ENCODE results near the gene GNG7. TPM values are rescaled to one million over a fixed set of nuclear protein-coding genes. Genes with fewer than 3 reads are reported as not detected.

The GNG7 gene
- polyA plus RNA-seq, 1 experiment, result 0.57 TPM

GRCh38 chr19:2616741-2617392 lies 85.6 kb downstream of the GNG7 start:
- Histone ChIP-seq H3K27ac (ENCODE audit: low read depth, low read length) (no peak overlapping the region), H3K9me3 (ENCODE audit: control insufficient read depth, insufficient read depth, low read length) (peaks cover 13% of the 10 kb centered on the region), H3K27me3 (ENCODE audit: control insufficient read depth, insufficient read depth, low read length) (no peaks in the 10 kb centered on the region), H3K4me3 (ENCODE audit: low read depth, low read length) (no peak overlapping the region)
- POLR2A ChIA-PET, result interaction anchor here (0.8 to 2.2 kb wide), 2 partner anchors 141 to 145 kb away, joined by 3 to 14 read pairs; partner anchors contain the start of gene GADD45B
- TF ChIP-seq, protein P1, sequence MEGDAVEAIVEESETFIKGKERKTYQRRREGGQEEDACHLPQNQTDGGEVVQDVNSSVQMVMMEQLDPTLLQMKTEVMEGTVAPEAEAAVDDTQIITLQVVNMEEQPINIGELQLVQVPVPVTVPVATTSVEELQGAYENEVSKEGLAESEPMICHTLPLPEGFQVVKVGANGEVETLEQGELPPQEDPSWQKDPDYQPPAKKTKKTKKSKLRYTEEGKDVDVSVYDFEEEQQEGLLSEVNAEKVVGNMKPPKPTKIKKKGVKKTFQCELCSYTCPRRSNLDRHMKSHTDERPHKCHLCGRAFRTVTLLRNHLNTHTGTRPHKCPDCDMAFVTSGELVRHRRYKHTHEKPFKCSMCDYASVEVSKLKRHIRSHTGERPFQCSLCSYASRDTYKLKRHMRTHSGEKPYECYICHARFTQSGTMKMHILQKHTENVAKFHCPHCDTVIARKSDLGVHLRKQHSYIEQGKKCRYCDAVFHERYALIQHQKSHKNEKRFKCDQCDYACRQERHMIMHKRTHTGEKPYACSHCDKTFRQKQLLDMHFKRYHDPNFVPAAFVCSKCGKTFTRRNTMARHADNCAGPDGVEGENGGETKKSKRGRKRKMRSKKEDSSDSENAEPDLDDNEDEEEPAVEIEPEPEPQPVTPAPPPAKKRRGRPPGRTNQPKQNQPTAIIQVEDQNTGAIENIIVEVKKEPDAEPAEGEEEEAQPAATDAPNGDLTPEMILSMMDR (IDR thresholded peaks at IDR 0.05; ENCODE audit: low read depth, low read length), result no peak
- no peak for DNase-seq (ENCODE audit: low read depth, low spot score)
- CTCF ChIA-PET, result interaction anchor here (1.1 to 1.2 kb wide), 3 partner anchors 9 to 289 kb away, joined by 3 to 4 read pairs (median 3); partner anchors contain the start of genes LSM7 and SPPL2B

DNA sequence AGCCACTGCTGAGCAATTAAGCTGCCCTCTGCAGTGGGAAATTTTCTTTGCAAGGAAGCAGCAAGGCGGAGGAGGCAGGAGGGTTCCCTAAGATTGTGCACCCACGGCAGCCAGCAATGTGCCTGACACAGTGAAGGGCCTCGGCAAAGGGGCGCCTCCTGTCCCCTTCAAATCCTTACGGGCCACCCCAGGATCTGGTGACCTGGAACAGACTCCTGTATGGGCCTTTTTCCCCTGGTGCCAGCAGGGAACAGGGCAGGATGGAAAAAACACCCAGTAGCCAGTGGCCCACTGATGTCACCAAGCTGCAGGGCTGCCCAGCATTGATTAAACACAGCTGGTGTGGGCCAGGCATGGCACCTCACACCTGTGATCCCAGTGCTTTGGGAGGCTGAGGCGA lies 86.7 kb downstream of the GNG7 start:
- Histone ChIP-seq H3K4me3 (ENCODE audit: low read depth, low read length) (no peak overlapping the region), H3K27me3 (ENCODE audit: control insufficient read depth, insufficient read depth, low read length) (no peaks in the 10 kb centered on the region), H3K27ac (ENCODE audit: low read depth, low read length) (no peak overlapping the region), H3K9me3 (ENCODE audit: control insufficient read depth, insufficient read depth, low read length) (peaks cover 13% of the 10 kb centered on the region)
- TF ChIP-seq, protein P1 (IDR thresholded peaks at IDR 0.05; ENCODE audit: low read depth, low read length), result no peak
- DNase-seq (ENCODE audit: low read depth, low spot score), result no peak
- CTCF ChIA-PET, result interaction anchor here (0.6 to 1.2 kb wide), 4 partner anchors 10 to 288 kb away, joined by 3 to 4 read pairs (median 3); partner anchors contain the start of genes LSM7 and SPPL2B
- POLR2A ChIA-PET, result interaction anchor here (2.2 kb wide), 1 partner anchor 140 kb away, joined by 14 read pairs; the partner anchor contains the start of gene GADD45B

DNA sequence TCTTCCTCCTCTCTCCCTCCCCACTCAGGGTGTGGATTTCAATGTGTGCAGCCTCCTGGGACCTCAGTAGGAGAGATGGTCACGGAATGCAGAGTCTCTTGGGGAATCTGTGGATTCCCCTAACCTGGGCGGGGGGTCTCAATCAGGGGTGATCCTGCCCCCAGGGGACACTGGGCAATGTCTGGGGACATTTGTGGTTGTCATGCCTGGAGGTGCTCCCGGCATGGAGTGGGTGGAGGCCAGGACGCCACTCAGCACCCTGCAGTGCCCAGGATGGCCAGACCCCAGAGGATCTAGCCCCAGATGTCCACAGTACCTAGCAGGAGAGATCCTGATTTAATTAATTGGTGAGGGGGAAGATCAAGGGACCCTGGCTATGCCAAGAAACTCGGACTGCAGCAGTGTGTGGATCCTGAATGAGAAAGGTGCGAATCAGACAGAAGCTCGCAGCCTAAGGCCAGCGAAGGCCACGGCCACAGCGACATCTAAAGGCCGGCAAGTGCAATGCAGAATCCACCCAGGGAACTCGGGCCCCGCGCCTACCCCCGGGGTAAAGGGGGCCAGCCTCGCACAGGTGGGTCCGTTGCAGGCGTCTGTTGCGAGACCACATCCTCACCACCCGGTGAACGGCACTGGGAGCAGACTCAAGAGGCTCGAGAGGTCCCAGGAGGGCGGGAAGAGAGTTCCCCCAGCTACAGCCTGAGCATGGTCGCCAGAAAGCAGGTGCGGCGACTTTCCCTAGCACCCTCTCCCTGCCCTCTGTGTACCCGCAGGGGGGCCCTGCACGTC lies 88.8 kb downstream of the GNG7 start:
- Histone ChIP-seq H3K4me3 (ENCODE audit: low read depth, low read length) (no peak overlapping the region), H3K9me3 (ENCODE audit: control insufficient read depth, insufficient read depth, low read length) (peaks cover 13% of the 10 kb centered on the region), H3K27ac (ENCODE audit: low read depth, low read length) (no peak overlapping the region), H3K27me3 (ENCODE audit: control insufficient read depth, insufficient read depth, low read length) (no peaks in the 10 kb centered on the region)
- POLR2A ChIA-PET, result interaction anchor here (0.8 to 1.6 kb wide), 2 partner anchors 136 to 138 kb away, joined by 3 to 19 read pairs; partner anchors contain the start of gene GADD45B
- TF ChIP-seq, protein P1 (IDR thresholded peaks at IDR 0.05; ENCODE audit: low read depth, low read length), result peak; percentile 87
- no peak for DNase-seq (ENCODE audit: low read depth, low spot score)
- CTCF ChIA-PET, result interaction anchor here (0.7 to 1.9 kb wide), 12 partner anchors 9 to 142 kb away, joined by 3 to 10 read pairs (median 4); partner anchors contain the start of gene GADD45B

GRCh38 chr19:2612619-2613249 lies 89.8 kb downstream of the GNG7 start:
- H3K9me3 ChIP-seq (ENCODE audit: control insufficient read depth, insufficient read depth, low read length), result peaks cover 13% of the 10 kb centered on the region
- no peak overlapping the region for H3K4me3 ChIP-seq (ENCODE audit: low read depth, low read length)
- H3K27ac ChIP-seq (ENCODE audit: low read depth, low read length), result no peak overlapping the region
- POLR2A ChIA-PET, result interaction anchor here (0.6 to 0.9 kb wide), 2 partner anchors 137 to 190 kb away, joined by 3 read pairs; partner anchors contain the start of gene GADD45B
- peaks cover under 1% of the 10 kb centered on the region for H3K27me3 ChIP-seq (ENCODE audit: control insufficient read depth, insufficient read depth, low read length)
- CTCF ChIA-PET, result interaction anchor here (0.6 to 2.4 kb wide), 13 partner anchors 11 to 185 kb away, joined by 3 to 29 read pairs (median 4); partner anchors contain the start of genes GADD45B and TIMM13
- TF ChIP-seq, protein P1 (IDR thresholded peaks at IDR 0.05; ENCODE audit: low read depth, low read length), result no peak
- no peak for DNase-seq (ENCODE audit: low read depth, low spot score)
